IPS-15b (cell line): ENCODE data around the gene RBM4B.
"Not testable (repeated sequence)": the region's sequence is repeated elsewhere in the genome, so short reads cannot be mapped to it uniquely, and the experiment has no call there.

Source experiments
- H3K27me3 ChIP-seq: one replicate; pipeline ENCODE4 v1.6.1; 2013; ENCODE audit warnings: low read length; ENCODE audit not compliant: control insufficient read depth, insufficient read depth
- H3K36me3 ChIP-seq: one replicate; pipeline ENCODE4 v1.6.1; 2013; ENCODE audit warnings: low read length; ENCODE audit not compliant: control insufficient read depth, insufficient read depth
- H3K4me1 ChIP-seq: one replicate; pipeline ENCODE4 v1.6.1; 2013; ENCODE audit warnings: mild to moderate bottlenecking, low read length; ENCODE audit not compliant: control insufficient read depth, insufficient read depth
- H3K4me3 ChIP-seq: one replicate; pipeline ENCODE4 v1.5.1; 2013; ENCODE audit warnings: low read depth, low read length
- H3K9ac ChIP-seq: one replicate; pipeline ENCODE4 v1.6.1; 2013; ENCODE audit warnings: low read depth, mild to moderate bottlenecking, low read length
- H3K9me3 ChIP-seq: one replicate; pipeline ENCODE4 v1.6.1; 2013; ENCODE audit warnings: mild to moderate bottlenecking, low read length; ENCODE audit not compliant: control insufficient read depth, insufficient read depth

RBM4B gene, protein sequence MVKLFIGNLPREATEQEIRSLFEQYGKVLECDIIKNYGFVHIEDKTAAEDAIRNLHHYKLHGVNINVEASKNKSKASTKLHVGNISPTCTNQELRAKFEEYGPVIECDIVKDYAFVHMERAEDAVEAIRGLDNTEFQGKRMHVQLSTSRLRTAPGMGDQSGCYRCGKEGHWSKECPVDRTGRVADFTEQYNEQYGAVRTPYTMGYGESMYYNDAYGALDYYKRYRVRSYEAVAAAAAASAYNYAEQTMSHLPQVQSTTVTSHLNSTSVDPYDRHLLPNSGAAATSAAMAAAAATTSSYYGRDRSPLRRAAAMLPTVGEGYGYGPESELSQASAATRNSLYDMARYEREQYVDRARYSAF

DNA sequence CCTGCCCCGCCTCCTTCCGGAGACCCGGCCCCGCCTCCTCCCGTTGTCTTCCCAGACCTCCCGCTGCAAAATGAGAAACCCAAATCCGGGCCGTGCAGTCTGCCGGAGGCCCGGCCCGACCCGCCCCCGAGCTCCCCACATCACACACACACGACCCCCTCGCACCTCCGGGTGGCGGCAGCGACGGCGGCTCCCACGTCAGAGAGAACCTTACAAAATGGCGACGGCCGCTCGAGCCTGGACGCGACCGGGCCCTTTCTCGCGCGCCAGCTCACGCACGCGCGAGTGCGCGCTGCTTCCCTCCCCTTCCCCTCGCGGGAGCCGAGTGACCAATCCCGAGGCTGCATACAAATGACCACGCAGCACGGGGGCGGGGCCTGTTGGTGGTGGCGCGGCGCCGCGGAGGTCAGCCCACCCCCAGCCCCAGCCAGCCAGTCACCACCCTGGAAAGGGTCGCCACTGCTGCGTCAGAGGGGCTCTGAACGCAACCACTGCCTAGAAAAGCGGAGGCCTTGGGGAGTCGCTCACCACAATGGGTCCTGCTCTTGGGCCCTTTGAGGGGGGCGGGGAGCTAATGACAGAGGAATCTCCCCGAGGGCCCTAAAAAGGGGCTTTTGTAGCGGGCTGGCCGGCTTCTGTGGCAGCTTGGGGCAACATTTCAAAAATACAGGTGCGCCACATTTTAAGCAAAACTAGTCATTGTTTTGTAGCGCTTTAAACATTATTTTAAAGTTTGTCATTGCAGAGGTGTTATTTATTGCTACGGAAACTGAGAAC is at the start of gene RBM4B:
RBM4B (minus strand) TSS at position 289 of the 777 bp plus-strand sequence. CDS start 808 bp downstream, outside the sequence.
- no peaks in the 10 kb centered on the region for H3K36me3 ChIP-seq
- H3K27me3 ChIP-seq: no peaks in the 10 kb centered on the region
- H3K9ac ChIP-seq: peak within 1 kb of the TSS; percentile 88
- H3K4me3 ChIP-seq: peak within 1 kb of the TSS; percentile 82
- H3K4me1 ChIP-seq: peaks cover 13% of the 10 kb centered on the region
- no peaks in the 10 kb centered on the region for H3K9me3 ChIP-seq

DNA sequence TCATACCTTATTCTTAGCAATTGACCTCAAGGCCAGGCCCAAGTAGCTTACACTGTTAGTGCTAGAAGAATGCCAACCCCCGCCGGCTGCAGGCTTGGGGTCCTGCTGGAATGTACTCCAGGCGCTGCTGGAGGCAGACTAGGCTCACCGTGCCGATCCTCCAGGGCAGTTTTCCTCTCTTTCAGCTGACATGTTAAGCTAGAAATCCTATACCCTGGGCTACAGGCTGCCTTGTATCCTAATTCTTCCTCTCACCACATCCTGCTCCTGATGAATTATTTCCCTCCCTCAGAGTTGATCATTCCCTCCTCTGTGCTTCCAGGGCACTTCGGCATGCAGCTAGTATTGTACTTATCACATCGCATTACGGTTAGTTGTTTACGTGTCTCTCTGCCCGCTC is 48.0 kb upstream of the RBM4B start:
- Histone ChIP-seq H3K4me1 (peaks cover 12% of the 10 kb centered on the region), H3K9me3 (no peaks in the 10 kb centered on the region), H3K4me3 (no peak overlapping the region), H3K36me3 (no peaks in the 10 kb centered on the region), H3K27me3 (peaks cover 28% of the 10 kb centered on the region), H3K9ac (no peak overlapping the region)

DNA sequence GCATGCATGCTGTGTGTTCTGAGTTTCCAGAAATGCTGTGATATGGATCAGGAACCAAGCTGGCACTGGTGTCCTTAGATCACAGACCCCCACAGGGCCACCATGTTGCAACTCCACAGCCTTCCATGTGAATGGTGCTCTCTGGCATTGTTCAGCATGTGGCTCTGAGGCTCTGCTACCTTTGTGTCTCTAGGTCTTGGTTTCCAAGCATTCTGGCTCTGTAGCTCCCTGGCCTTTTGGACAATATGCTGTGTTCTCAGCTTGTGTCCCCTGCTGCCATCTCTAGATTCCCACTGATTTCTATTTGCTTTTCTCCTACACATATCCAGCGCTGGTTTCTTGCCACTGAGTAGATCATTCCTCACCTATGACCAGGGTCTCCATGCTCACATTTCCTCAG is 47.4 kb upstream of the RBM4B start:
- Histone ChIP-seq H3K27me3 (peaks cover 27% of the 10 kb centered on the region), H3K9me3 (no peaks in the 10 kb centered on the region), H3K36me3 (no peaks in the 10 kb centered on the region), H3K4me1 (peaks cover 14% of the 10 kb centered on the region), H3K9ac (no peak overlapping the region), H3K4me3 (no peak overlapping the region)

DNA sequence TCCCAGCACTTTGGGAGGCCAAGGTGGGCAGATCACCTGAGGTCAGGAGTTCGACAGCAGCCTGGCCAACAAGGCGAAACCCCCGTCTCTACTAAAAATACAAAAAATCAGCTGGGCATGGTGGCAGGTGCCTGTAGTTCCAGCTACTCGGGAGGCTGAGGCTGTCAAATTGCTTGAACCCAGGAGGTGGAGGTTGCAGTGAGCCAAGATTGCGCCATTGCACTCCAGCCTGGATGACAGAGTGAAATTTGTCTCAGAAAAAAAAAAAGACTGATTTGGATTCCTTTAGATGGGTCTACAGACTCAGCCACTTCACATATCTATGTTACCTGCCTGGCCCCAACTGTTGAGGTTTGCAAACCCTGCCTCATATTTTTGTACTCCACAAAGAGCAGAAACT is 46.5 kb upstream of the RBM4B start:
- not testable (repeated sequence) for H3K4me3 ChIP-seq, H3K9ac ChIP-seq, H3K9me3 ChIP-seq, H3K36me3 ChIP-seq
- Histone ChIP-seq H3K27me3 (peaks cover 17% of the 10 kb centered on the region), H3K4me1 (peaks cover 17% of the 10 kb centered on the region)

DNA sequence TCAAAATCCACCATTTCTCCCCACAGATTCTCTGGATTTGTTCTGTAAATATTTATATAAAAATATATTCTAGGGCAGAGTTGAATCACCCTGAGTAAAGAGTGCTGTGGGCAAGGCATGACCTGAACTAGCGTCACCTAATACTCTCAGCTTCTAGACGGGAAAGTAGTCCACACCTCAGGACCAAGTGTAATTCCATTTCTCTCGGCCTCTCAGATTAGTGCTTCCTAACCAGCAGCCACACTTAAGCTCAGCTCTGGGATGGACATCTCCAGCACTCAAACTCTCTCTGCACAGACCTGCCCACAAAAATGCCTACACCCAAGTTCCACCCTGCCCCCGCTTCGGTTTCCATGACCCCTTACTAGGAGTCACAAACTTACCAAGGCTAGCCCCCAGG is 46.0 kb upstream of the RBM4B start:
- no peak overlapping the region for H3K9ac ChIP-seq
- H3K9me3 ChIP-seq: no peaks in the 10 kb centered on the region
- peaks cover 9% of the 10 kb centered on the region for H3K36me3 ChIP-seq
- H3K4me1 ChIP-seq: peaks cover 18% of the 10 kb centered on the region
- peaks cover 13% of the 10 kb centered on the region for H3K27me3 ChIP-seq
- no peak overlapping the region for H3K4me3 ChIP-seq

DNA sequence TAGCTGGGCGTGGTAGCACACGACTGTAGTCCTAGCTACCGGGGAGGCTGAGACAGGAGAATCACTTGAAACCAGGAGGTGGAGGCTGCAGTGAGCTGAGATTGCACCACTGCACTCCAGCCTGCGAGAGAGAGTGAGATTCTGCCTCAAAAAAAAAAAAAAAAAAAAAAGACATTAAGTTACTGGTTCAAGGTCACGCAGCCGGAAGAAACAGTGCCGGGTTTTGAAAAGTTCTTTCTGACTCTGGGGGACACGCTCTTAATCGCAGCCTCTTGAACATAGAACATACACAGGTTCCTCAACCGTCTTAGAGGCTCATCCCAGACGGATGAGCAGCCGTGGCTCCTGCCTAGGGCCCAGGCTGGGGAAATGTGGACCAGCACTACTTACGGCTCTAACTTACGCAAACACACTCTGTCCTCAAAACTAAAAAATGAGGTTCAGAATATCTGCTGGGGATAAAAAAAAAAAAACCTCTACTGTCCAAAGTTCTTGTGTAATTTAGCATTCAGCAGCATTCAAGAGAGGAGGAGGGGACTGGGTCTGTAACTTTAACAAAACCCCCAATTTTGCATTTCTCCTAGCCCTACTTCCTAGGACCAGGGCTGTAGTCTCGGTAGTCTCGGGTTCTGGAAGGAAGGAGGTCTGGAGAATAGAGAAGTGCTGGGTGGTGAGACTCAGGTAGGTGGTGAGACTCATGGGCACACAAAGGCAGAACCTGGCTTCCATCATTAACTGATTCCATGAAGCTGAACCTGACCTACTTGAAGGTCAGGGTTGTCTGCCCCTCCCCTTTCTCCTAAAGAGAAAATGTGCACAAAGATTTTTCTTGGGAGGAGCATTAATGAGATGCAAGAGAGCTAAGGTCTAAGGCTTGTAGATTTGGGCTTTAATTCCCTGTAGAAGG is 45.3 kb upstream of the RBM4B start:
- peaks cover 22% of the 10 kb centered on the region for H3K4me1 ChIP-seq

DNA sequence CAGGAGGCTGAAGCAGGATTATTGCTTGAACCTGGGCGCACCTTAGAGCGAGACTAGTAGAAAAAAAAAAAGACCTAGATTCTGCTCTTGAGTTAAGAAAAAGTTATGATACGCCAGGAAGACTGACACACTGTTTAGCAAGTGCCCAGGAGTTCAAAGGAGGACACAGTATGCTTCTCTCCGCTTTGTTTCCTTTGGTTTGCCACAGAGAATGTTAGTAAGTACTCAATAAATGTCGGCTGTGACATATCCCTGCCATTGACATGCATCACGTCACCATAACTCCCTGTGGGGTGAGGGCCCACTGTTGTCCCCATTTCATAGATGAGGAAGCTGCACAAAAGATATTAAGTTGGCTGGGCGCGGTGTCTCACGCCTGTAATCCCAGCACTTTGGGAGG is 44.3 kb upstream of the RBM4B start:
- H3K4me3 ChIP-seq: no peak overlapping the region
- peaks cover 9% of the 10 kb centered on the region for H3K27me3 ChIP-seq
- H3K36me3 ChIP-seq: peaks cover 9% of the 10 kb centered on the region
- peaks cover 20% of the 10 kb centered on the region for H3K4me1 ChIP-seq
- H3K9ac ChIP-seq: no peak overlapping the region
- H3K9me3 ChIP-seq: no peaks in the 10 kb centered on the region

More for the DNA sequence above, 45.3 kb upstream of the RBM4B start:
- H3K27me3 ChIP-seq: peaks cover 13% of the 10 kb centered on the region
- H3K36me3 ChIP-seq: peaks cover 9% of the 10 kb centered on the region
- peak overlapping the region; percentile 24 for H3K9ac ChIP-seq
- H3K4me3 ChIP-seq: no peak overlapping the region
- H3K9me3 ChIP-seq: no peaks in the 10 kb centered on the region

DNA sequence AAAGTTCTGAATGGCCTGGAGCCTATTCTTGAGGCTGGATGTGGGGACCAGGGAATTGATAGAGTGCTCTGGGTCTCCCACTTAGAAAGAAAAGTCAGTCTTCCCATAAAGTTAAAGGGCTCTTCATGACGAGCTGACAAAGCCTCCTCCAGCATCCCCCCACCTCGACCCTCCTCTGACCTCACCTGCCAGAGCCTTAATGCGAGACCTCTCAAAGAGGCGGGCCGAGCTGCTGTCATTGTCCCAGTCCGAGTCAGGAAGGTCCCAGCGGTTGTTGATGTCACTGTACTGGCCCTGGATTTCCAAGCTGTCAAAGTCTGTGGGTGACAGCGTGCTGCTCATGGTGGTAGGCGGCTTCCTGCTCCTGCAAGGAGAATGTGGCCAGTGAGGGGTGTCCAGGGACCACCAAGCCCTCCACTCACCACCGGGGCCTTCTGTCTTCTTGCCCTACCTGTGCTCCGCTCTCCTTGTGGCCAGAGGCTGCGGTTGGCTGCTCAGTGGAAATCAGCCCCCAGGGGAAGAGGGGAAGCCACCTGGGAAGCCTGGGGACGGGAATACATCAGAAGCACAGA is 43.3 kb upstream of the RBM4B start:
- peaks cover 18% of the 10 kb centered on the region for H3K4me1 ChIP-seq
- peaks cover 9% of the 10 kb centered on the region for H3K36me3 ChIP-seq
- H3K27me3 ChIP-seq: no peaks in the 10 kb centered on the region
- H3K4me3 ChIP-seq: no peak overlapping the region
- H3K9ac ChIP-seq: peak overlapping the region; percentile 37
- no peaks in the 10 kb centered on the region for H3K9me3 ChIP-seq

DNA sequence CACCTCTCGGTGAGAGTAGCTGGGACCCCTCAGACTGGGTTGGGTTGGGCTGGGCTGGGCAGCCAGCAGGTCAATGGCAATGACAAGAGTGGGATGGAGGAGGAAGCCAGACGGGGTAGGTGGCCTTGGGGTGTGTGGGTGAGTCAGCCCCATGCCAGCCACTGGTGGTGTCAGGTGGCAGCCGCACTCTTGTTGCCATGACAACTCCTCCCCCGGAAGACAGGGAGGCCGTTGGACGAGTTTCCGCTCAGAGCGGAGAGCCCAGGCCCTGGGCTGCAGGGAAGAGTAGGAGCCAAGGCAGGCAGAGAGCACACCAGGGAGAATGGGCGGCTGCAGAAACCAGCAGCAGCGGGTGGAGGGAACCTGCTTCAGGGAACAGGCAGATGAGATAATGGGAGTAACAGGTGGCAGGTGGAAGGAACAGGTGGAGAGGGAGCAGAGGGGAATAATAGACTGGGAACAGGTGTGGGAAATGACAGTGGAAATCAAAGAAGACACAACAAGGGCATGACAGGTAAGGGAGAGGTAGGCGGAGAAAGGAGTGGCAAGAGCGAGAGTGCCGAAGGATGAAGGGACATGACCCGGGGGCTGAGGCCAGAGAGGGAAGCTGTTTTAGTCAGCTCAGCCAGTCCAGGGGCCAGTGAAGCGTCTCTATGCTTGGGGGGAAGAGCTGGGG is 42.7 kb upstream of the RBM4B start:
- no peak overlapping the region for H3K4me3 ChIP-seq
- H3K36me3 ChIP-seq: peaks cover 10% of the 10 kb centered on the region
- peaks cover 18% of the 10 kb centered on the region for H3K4me1 ChIP-seq
- peak overlapping the region; percentile 37 for H3K9ac ChIP-seq
- no peaks in the 10 kb centered on the region for H3K9me3 ChIP-seq
- no peaks in the 10 kb centered on the region for H3K27me3 ChIP-seq

DNA sequence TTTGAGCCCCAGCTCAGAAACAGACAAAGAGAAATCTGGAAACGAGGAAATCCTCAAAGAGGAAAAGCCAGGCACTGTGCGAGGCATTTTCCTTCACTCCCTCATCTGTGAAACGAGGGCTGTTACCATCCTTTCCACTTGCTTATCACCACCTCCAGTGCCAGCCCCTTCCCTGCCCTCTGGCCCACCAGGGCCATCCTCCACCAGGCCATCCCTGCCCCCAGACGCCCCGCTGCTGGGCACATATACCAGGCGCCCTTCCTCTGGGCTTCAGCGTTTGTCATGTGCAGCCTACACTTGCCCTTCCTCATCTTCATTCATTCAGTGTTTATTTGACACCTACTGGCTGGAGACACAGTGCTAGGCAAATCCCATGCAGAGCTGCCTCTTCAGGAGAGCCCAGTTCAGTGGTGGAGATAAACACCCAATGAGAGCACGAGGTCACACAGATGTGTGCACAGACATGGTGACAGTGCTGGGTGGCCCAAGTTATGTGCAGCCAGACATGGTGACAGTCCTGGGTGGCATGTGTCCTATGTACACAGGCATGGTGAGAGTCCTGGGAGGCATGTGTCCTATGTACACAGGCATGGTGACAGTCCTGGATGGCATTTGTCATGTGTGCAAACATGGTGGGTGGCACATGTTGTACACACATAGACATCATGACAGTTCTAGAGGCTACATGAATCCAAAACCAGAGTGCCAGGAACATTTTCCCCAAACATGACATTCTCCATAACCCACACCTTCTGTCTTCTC is 41.6 kb upstream of the RBM4B start:
- Histone ChIP-seq H3K9ac (no peak overlapping the region), H3K36me3 (peaks cover 20% of the 10 kb centered on the region), H3K4me3 (no peak overlapping the region), H3K27me3 (no peaks in the 10 kb centered on the region), H3K9me3 (no peaks in the 10 kb centered on the region), H3K4me1 (peaks cover 18% of the 10 kb centered on the region)
